AG09319 (cell line): ENCODE measurements around the gene GABRB1.

Experiments
- DNase-seq: peaks from one replicate; pipeline ENCODE4 v3.0.0-alpha.2; 2010; ENCODE audit warnings: low read depth; ENCODE audit errors: extremely low read depth
- CTCF ChIP-seq: IDR thresholded peaks from 2 replicates; pipeline ENCODE4 v1.5.1; 2011; ENCODE audit warnings: low read depth, mild to moderate bottlenecking, inconsistent platforms, low read length, moderate library complexity

Gene GABRB1

GRCh38 chr4:47468706-47469365, 437.5 kb downstream of the GABRB1 start:
- DNase-seq, result no peak
- no peak for TF ChIP-seq CTCF

DNA sequence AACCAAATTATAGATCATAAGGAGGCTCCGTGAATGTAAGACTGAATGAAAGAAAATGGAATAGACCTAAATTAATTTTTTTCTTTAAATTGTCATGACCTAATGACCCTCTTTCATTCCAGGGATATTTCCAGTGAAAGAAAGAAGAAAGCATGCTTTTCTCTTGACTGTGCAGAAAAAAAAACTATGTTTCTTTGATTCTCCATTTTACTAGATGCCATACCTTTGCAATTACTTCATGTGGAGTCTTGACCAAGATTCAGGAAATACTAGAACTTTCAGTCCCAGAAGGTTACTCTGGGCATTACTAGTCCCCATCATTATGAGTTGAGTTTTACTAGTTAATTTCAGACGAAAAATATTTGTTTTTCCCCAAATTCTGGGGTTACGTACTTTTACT, 438.6 kb downstream of the GABRB1 start:
- no peak for TF ChIP-seq CTCF
- DNase-seq, result no peak

DNA sequence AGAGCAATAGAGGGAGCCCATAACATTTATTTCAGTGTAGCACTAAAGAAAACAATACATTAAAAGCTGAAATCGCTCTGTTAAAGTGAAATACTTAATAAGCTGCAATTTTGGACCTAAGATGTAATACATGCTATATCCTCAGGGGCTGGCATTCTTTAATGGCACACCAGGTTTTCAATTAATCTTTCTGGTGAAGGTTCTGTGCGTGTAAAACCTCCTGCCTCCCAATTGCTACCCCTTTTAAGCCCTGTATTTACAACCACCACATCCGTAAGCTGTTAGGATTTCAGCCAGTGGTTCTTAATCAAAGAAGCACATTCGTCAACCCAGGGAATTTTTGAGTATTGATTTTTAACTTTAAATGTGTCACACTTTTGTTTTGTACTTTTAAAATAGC, 439.7 kb downstream of the GABRB1 start:
- no peak for DNase-seq
- no peak for TF ChIP-seq CTCF

DNA sequence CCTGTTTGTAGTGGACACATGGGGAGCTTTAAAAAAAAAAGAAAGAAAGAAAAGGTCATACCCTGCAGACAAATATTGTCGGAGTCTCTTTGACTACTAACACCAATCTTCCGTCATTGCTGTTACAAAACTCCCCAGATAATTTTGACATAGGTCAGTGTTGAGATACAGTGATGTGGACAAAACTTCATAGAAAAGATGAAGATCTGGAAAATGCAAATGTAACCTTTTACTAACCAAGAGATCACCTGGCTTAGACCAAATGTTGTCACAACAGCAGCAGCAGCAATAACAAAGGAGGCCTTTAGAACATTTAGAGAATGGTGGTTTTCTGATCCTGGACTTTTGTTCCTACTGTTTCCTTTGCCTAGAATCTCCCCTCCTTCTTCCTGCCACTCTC, 440.2 kb downstream of the GABRB1 start:
- no peak for DNase-seq
- TF ChIP-seq CTCF, result no peak

DNA sequence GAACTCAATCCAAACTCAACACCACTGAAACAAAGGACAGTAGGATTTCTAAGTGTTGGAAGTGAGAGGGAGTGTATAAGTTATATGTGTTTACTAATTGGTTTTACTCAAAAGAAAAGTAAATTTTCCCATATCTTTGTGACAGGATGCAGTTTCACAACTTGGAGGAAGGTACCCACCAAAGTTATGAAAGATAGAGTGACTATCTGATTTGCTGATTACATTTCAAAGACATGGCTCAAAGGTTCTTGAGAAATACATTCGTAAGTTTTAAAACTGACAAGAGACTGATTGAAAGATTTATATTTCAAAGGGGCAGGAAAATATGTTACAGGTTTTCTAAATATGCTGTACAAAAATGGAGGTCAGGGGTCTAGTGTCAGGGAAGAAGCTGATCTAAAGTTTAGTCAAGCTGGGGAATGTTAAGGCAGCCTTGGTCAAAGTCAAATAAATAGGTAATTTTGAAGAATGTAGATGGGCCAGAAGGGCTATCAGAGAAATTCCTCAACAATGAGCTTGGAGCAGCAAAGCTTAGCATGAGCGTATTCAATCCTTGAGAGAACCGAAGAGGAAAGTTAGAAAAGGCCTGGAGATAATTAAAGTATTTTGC, 441.9 kb downstream of the GABRB1 start:
- DNase-seq, result no peak
- no peak for TF ChIP-seq CTCF

DNA sequence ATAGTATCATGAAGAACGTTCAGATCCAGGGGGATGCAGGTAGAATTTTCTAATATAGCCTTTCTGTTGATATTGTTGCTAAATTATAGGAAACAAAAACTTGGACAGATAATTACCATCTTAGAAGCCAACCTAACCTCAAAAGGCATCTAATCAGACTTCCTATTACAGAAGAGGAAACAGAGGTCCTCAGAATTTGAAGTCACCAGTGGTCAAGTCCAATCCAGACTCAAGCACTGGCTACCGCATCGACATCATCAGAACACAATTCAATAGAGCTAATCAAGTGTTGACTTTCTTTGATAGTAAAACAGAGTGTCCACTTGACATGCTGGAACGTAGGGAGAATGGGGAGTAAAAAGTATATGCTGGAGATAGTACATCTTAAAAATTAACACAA, 443.4 kb downstream of the GABRB1 start:
- no peak for DNase-seq

More for the DNA sequence above, 443.4 kb downstream of the GABRB1 start:
- TF ChIP-seq CTCF, result no peak
